Parathyroid adenoma (tissue), 2 donors: ENCODE measurements around the gene CCN5.

Source experiments
- H2AFZ ChIP-seq: fragments of 300-600 bp; sonication (generic); one replicate; pipeline ENCODE4 v1.7.0; 2017; ENCODE audit warnings: antibody characterized with exemption, mild to moderate bottlenecking
- H3K27ac ChIP-seq: fragments of 300-600 bp; sonication (generic); one replicate; pipeline ENCODE4 v1.7.0; 2017
- H3K27me3 ChIP-seq: fragments of 300-600 bp; sonication (generic); one replicate; pipeline ENCODE4 v1.7.0; 2017; ENCODE audit warnings: low read length; ENCODE audit not compliant: control insufficient read depth, insufficient read depth
- H3K36me3 ChIP-seq: fragments of 300-600 bp; sonication (generic); one replicate; pipeline ENCODE4 v1.7.0; 2017; ENCODE audit warnings: low read length; ENCODE audit not compliant: control insufficient read depth, insufficient read depth
- H3K4me1 ChIP-seq: fragments of 300-600 bp; sonication (generic); one replicate; pipeline ENCODE4 v1.7.0; 2017; ENCODE audit warnings: control low read depth
- H3K4me2 ChIP-seq: fragments of 300-600 bp; sonication (generic); one replicate; pipeline ENCODE4 v1.7.0; 2017; ENCODE audit warnings: low read length
- H3K4me3 ChIP-seq: fragments of 300-600 bp; sonication (generic); one replicate; pipeline ENCODE4 v1.7.0; 2017; ENCODE audit warnings: low read depth, low read length
- H3K79me2 ChIP-seq: fragments of 300-600 bp; sonication (generic); one replicate; pipeline ENCODE4 v1.7.0; 2017; ENCODE audit warnings: control low read depth
- H3K9ac ChIP-seq: fragments of 300-600 bp; sonication (generic); one replicate; pipeline ENCODE4 v1.7.0; 2017; ENCODE audit warnings: mild to moderate bottlenecking
- H3K9me3 ChIP-seq: fragments of 300-600 bp; sonication (generic); one replicate; pipeline ENCODE4 v1.7.0; 2017; ENCODE audit warnings: low read length; ENCODE audit not compliant: control insufficient read depth
- TF ChIP-seq, protein P1 (sequence below): fragments of 300-600 bp; sonication (generic); IDR thresholded peaks from one replicate; pipeline ENCODE4 v1.7.0; 2017; ENCODE audit warnings: antibody characterized with exemption, mild to moderate bottlenecking
- donor health status: primary hyperparathyroidism.

The CCN5 gene

GRCh38 chr20:44756956-44757355 is 41.8 kb downstream of the CCN5 start:
- Histone ChIP-seq H3K4me3 (no peak overlapping the region), H3K4me1 (no peaks in the 10 kb centered on the region), H3K4me2 (no peak overlapping the region), H3K9ac (no peak overlapping the region), H3K9me3 (no peaks in the 10 kb centered on the region), H2AFZ (no peak overlapping the region), H3K27me3 (no peaks in the 10 kb centered on the region), H3K27ac (no peak overlapping the region), H3K79me2 (no peaks in the 10 kb centered on the region), H3K36me3 (no peaks in the 10 kb centered on the region)
- TF ChIP-seq, protein P1, sequence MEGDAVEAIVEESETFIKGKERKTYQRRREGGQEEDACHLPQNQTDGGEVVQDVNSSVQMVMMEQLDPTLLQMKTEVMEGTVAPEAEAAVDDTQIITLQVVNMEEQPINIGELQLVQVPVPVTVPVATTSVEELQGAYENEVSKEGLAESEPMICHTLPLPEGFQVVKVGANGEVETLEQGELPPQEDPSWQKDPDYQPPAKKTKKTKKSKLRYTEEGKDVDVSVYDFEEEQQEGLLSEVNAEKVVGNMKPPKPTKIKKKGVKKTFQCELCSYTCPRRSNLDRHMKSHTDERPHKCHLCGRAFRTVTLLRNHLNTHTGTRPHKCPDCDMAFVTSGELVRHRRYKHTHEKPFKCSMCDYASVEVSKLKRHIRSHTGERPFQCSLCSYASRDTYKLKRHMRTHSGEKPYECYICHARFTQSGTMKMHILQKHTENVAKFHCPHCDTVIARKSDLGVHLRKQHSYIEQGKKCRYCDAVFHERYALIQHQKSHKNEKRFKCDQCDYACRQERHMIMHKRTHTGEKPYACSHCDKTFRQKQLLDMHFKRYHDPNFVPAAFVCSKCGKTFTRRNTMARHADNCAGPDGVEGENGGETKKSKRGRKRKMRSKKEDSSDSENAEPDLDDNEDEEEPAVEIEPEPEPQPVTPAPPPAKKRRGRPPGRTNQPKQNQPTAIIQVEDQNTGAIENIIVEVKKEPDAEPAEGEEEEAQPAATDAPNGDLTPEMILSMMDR: no peak

DNA sequence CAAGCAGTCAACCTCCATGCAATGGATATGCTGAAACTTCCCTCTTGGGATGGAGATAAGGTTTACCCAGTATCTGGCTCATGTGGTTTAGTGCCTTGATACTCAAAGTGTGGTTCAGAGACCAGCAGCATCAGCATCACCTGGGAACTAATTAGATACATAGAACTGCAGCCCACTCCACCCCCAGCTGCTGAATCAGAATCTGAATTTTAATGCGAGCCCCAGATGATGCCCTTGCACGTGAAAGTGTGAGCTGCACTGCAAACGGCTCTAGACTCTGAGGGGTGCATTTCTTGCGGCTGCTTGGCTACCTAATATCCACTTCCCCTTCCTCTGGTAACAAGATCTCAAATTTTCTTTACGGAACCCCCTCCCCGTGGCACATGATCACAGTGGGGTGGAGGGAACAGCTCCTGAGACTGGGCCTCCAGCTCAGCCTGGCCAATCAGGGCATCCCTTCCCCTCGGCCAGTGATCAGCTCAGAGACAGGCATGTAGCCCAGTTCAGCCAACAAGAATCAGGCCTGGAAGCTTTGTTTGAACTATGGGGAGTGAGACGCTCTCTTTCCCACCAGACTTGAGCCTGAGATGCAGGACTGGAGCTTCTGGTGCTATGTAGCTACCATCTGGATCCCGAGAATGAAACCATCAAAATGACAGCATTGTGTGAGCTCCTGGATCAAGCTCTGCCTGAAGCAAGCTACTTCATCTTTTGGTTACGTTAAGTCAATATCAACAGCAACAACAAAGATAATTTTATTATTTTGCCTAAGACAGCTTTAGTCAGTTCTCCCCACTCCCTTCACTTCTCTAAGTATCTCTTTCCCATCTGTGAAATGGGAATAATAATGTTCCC is 43.3 kb downstream of the CCN5 start:
- Histone ChIP-seq H3K36me3 (no peaks in the 10 kb centered on the region), H3K27me3 (no peaks in the 10 kb centered on the region), H3K4me3 (no peak overlapping the region), H3K9me3 (no peaks in the 10 kb centered on the region), H3K9ac (no peak overlapping the region), H2AFZ (no peak overlapping the region), H3K79me2 (no peaks in the 10 kb centered on the region), H3K4me1 (no peaks in the 10 kb centered on the region), H3K27ac (no peak overlapping the region), H3K4me2 (no peak overlapping the region)
- TF ChIP-seq, protein P1: no peak

- Histone ChIP-seq H3K79me2 (no peaks in the 10 kb centered on the region), H3K27me3 (no peaks in the 10 kb centered on the region), H3K9ac (no peak overlapping the region), H3K4me1 (no peaks in the 10 kb centered on the region), H2AFZ (no peak overlapping the region), H3K36me3 (no peaks in the 10 kb centered on the region), H3K27ac (no peak overlapping the region), H3K4me2 (no peak overlapping the region), H3K4me3 (no peak overlapping the region), H3K9me3 (no peaks in the 10 kb centered on the region)
- TF ChIP-seq, protein P1: no peak
Measured at GRCh38 chr20:44759595-44759994, 44.4 kb downstream of the CCN5 start.

GRCh38 chr20:44761423-44761822 is 46.3 kb downstream of the CCN5 start:
- H3K9me3 ChIP-seq: no peaks in the 10 kb centered on the region
- H3K9ac ChIP-seq: no peak overlapping the region
- H3K27me3 ChIP-seq: no peaks in the 10 kb centered on the region
- no peaks in the 10 kb centered on the region for H3K79me2 ChIP-seq
- H3K4me3 ChIP-seq: no peak overlapping the region
- no peak overlapping the region for H2AFZ ChIP-seq
- no peaks in the 10 kb centered on the region for H3K36me3 ChIP-seq
- H3K27ac ChIP-seq: no peak overlapping the region
- H3K4me1 ChIP-seq: no peaks in the 10 kb centered on the region
- TF ChIP-seq, protein P1: no peak
- no peak overlapping the region for H3K4me2 ChIP-seq
